Mucosa of rectum (tissue), 2 donors: Measurements from ENCODE around the gene CNNM4.

Experiments used
- H3K27ac ChIP-seq, 2 donors: one replicate each; pipeline ENCODE4 v1.7.0; 2013; ENCODE audit warnings: inconsistent platforms in 2 of 2, low read depth in 2 of 2, low read length in 2 of 2
- H3K27me3 ChIP-seq, 2 donors: one replicate each; pipeline ENCODE4 v1.7.0; 2013; ENCODE audit warnings: low read length in 2 of 2; ENCODE audit not compliant: control insufficient read depth in 2 of 2, insufficient read depth in 2 of 2
- H3K36me3 ChIP-seq, 2 donors: one replicate each; pipeline ENCODE4 v1.7.0; 2013; ENCODE audit warnings: low read length in 2 of 2; ENCODE audit not compliant: control insufficient read depth in 2 of 2, insufficient read depth in 2 of 2
- H3K4me1 ChIP-seq, 2 donors: one replicate each; pipeline ENCODE4 v1.7.0; 2013; ENCODE audit warnings: low read length in 2 of 2, mild to moderate bottlenecking in 1 of 2; ENCODE audit not compliant: control insufficient read depth in 2 of 2, insufficient read depth in 2 of 2
- H3K4me3 ChIP-seq, 2 donors: one replicate each; pipeline ENCODE4 v1.7.0; 2013; ENCODE audit warnings: low read length in 2 of 2
- H3K9ac ChIP-seq, 2 donors: one replicate each; pipeline ENCODE4 v1.7.0; 2013; ENCODE audit warnings: low read length in 2 of 2, low read depth in 1 of 2, mild to moderate bottlenecking in 1 of 2
- H3K9me3 ChIP-seq, 2 donors: one replicate each; pipeline ENCODE4 v1.7.0; 2013; ENCODE audit warnings: low read length in 2 of 2; ENCODE audit not compliant: control insufficient read depth in 2 of 2
- donor health status: healthy.
- donor health status: Normal muscosa, but diverticular disease.

Gene CNNM4

GRCh38 chr2:96757477-96757860 is 3.2 kb upstream of the CNNM4 start:
- Histone ChIP-seq H3K36me3 (no peaks in the 10 kb centered on the region), H3K9me3 (no peaks in the 10 kb centered on the region), H3K9ac (no peak overlapping the region), H3K27ac (no peak overlapping the region), H3K4me3 (no peak overlapping the region), H3K4me1 (peaks cover 24 to 30% of the 10 kb centered on the region in 2 donors), H3K27me3 (no peaks in the 10 kb centered on the region)

GRCh38 chr2:96758987-96759386 is 1.7 kb upstream of the CNNM4 start:
- no peaks in the 10 kb centered on the region for H3K36me3 ChIP-seq
- no peaks in the 10 kb centered on the region for H3K9me3 ChIP-seq
- no peak overlapping the region for H3K4me3 ChIP-seq
- peak overlapping the region; percentile 85 to 86 for H3K27ac ChIP-seq
- no peaks in the 10 kb centered on the region for H3K27me3 ChIP-seq
- peaks cover 35 to 42% of the 10 kb centered on the region in 2 donors for H3K4me1 ChIP-seq
- peak overlapping the region in 1 of 2 donors; percentile 25 for H3K9ac ChIP-seq

- Histone ChIP-seq H3K4me3 (no peak overlapping the region), H3K4me1 (peaks cover 40 to 46% of the 10 kb centered on the region in 2 donors), H3K36me3 (no peaks in the 10 kb centered on the region), H3K9ac (peak overlapping the region in 1 of 2 donors; percentile 25), H3K27ac (peak overlapping the region; percentile 85 to 86), H3K27me3 (no peaks in the 10 kb centered on the region), H3K9me3 (no peaks in the 10 kb centered on the region)
Observed at GRCh38 chr2:96759548-96759947, 1.2 kb upstream of the CNNM4 start.

- Histone ChIP-seq H3K4me1 (peaks cover 47 to 48% of the 10 kb centered on the region in 2 donors), H3K27me3 (no peaks in the 10 kb centered on the region), H3K9me3 (no peaks in the 10 kb centered on the region), H3K4me3 (peak overlapping the region; percentile 89 to 99), H3K27ac (peak overlapping the region; percentile 95 to 96), H3K36me3 (no peaks in the 10 kb centered on the region), H3K9ac (peak overlapping the region; percentile 96 to 99)
Observed at GRCh38 chr2:96760986-96761832, 507 bp downstream of the CNNM4 start.

- peak overlapping the region; percentile 89 to 99 for H3K4me3 ChIP-seq
- H3K27me3 ChIP-seq = no peaks in the 10 kb centered on the region
- H3K27ac ChIP-seq = peak overlapping the region; percentile 95 to 96
- H3K4me1 ChIP-seq = peaks cover 62 to 63% of the 10 kb centered on the region in 2 donors
- H3K36me3 ChIP-seq = no peaks in the 10 kb centered on the region
- peak overlapping the region; percentile 96 to 99 for H3K9ac ChIP-seq
- H3K9me3 ChIP-seq = no peaks in the 10 kb centered on the region
Observed at GRCh38 chr2:96762529-96763311, 2.0 kb downstream of the CNNM4 start.

DNA sequence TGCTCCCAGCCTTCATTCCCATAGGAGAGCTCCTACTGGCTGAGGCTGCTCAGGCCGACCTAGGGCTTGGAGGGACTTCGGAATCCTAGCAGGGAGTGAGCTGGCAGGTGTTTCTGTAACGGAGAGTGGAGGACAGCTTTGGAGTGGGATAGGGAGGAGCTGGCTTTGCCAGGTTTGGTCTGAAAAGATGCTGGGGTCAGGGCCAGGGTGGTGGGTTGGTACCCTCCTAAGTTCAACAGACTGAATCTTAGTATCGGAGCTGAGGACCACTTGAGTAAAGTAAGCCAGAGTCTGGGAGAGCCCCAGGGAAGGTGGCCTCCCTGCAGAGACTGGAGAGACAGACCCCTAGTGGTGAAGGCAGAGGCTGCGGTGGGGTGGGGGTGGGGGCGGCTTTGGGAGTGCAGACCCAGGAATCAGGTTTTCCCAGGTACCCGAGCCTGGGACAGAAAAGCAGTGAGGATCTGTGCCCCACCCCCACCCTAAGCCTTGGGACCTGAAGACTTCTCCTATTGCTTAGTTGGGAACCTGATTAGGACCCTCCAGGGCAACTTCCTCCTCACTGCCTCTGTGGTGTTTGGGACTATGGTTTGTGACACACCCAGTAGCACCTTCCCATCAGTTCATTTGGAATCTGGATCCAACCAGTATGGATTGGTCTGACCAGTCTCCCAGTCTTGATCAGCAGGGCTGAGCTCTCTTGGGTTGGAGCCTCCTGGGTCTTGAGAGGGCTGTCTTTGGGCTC is 3.0 kb downstream of the CNNM4 start:
- no peaks in the 10 kb centered on the region for H3K36me3 ChIP-seq
- H3K27me3 ChIP-seq = no peaks in the 10 kb centered on the region
- peak overlapping the region; percentile 96 to 99 for H3K9ac ChIP-seq
- H3K4me3 ChIP-seq = peak overlapping the region; percentile 89 to 99
- no peaks in the 10 kb centered on the region for H3K9me3 ChIP-seq
- peaks cover 71 to 72% of the 10 kb centered on the region in 2 donors for H3K4me1 ChIP-seq
- peak overlapping the region; percentile 95 to 96 for H3K27ac ChIP-seq

DNA sequence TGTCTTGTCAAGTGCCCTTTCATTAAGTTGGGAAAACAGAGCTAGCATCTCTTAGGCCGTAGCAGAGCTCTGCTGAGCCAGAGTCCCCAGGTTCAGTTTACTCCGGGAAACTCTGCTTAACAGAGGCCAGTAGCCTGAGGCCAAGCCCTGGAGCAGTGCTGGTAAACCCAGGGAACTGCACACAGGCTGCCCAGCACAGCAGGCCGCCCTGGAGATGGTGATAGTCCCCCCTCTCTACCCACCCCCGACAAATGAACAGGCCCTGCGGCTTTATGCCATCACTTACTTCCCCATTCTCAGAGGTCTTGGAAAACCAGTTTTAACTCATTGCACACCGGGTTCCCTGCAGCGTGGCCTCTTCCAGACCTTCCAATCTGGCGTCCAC is 3.5 kb downstream of the CNNM4 start:
- H3K36me3 ChIP-seq = no peaks in the 10 kb centered on the region
- H3K4me1 ChIP-seq = peaks cover 69 to 71% of the 10 kb centered on the region in 2 donors
- H3K27ac ChIP-seq = peak overlapping the region; percentile 95 to 96
- H3K9ac ChIP-seq = peak overlapping the region; percentile 96 to 99
- no peaks in the 10 kb centered on the region for H3K27me3 ChIP-seq
- H3K9me3 ChIP-seq = no peaks in the 10 kb centered on the region
- H3K4me3 ChIP-seq = peak overlapping the region; percentile 89 to 99

GRCh38 chr2:96767135-96767871 is 6.6 kb downstream of the CNNM4 start:
- Histone ChIP-seq H3K4me1 (peaks cover 66 to 78% of the 10 kb centered on the region in 2 donors), H3K9ac (peak overlapping the region; percentile 58 to 63), H3K36me3 (peaks cover 0 to 3% of the 10 kb centered on the region in 2 donors), H3K27me3 (no peaks in the 10 kb centered on the region), H3K27ac (peak overlapping the region; percentile 87 to 88), H3K4me3 (peak overlapping the region; percentile 37 to 45), H3K9me3 (no peaks in the 10 kb centered on the region)

GRCh38 chr2:96768083-96768561 is 7.4 kb downstream of the CNNM4 start:
- H3K9me3 ChIP-seq = no peaks in the 10 kb centered on the region
- peaks cover 67 to 81% of the 10 kb centered on the region in 2 donors for H3K4me1 ChIP-seq
- H3K9ac ChIP-seq = peak overlapping the region; percentile 58 to 63
- peaks cover 0 to 3% of the 10 kb centered on the region in 2 donors for H3K36me3 ChIP-seq
- H3K27me3 ChIP-seq = no peaks in the 10 kb centered on the region
- peak overlapping the region; percentile 87 to 88 for H3K27ac ChIP-seq
- H3K4me3 ChIP-seq = peak overlapping the region; percentile 37 to 45
